Sciatic nerve (tissue), 2 donors: ENCODE measurements around the gene TAF1D. TPM values are rescaled to one million over a fixed set of nuclear protein-coding genes. Genes with fewer than 3 reads are reported as not detected.
"Not testable (repeated sequence)": the region's sequence is repeated elsewhere in the genome, so short reads cannot be mapped to it uniquely, and the experiment has no call there.

Experiments
- ATAC-seq: fragments of 200-7000 bp; cut with Tn5 transposase; one replicate; pipeline ENCODE4 v1.9.1; 2020; ENCODE audit warnings: mild to moderate bottlenecking, moderate library complexity
- DNase-seq: peaks from one replicate; pipeline ENCODE4 v3.0.0-alpha.2; 2020; ENCODE audit warnings: low spot score
- intact Hi-C: fragments of 100-400 bp; cut with DNase I; formaldehyde crosslinking; loops from one replicate; pipeline ENCODE4 v1.14.2; 2022
- total RNA-seq: library from RNA; stranded (reverse); fragmentation: NEBNext Ultra II Directional; extraction: Animal tissue kit (Norgen Biotek cat#: 25700); gene quantifications from one replicate; pipeline ENCODE4 v1.2.1, GENCODE V29; 2021
- donor health status: DM: no; HTN: no; CAD: no.
- donor health status: DM: no; HTN: no; CAD: no.

The TAF1D gene
- total RNA-seq, 1 donor from 2014 or later, result 121 TPM

- no peak for ATAC-seq
- DNase-seq, result no peak
- intact Hi-C loops, result no loop called here
Observed at GRCh38 chr11:93756748-93757147, 15.5 kb upstream of the TAF1D start.

- intact Hi-C loops, result no loop called here
- no peak for ATAC-seq
- no peak for DNase-seq
Observed at GRCh38 chr11:93753241-93753640, 11.9 kb upstream of the TAF1D start.

- ATAC-seq (no peak), DNase-seq (no peak)
- intact Hi-C loops, result no loop called here
Observed at GRCh38 chr11:93751001-93751400, 9.7 kb upstream of the TAF1D start.

GRCh38 chr11:93747122-93747521 lies 5.8 kb upstream of the TAF1D start:
- ATAC-seq (no peak), DNase-seq (no peak)
- intact Hi-C loops, result no loop called here

- intact Hi-C loops, result no loop called here
- DNase-seq, result no peak
- ATAC-seq, result no peak
Observed at GRCh38 chr11:93746101-93746500, 4.8 kb upstream of the TAF1D start.

- intact Hi-C loops, ATAC-seq, DNase-seq: not testable (repeated sequence)
Observed at GRCh38 chr11:93745005-93745755, 3.9 kb upstream of the TAF1D start.

GRCh38 chr11:93744669-93745004 lies 3.3 kb upstream of the TAF1D start:
- intact Hi-C loops, result no loop called here

GRCh38 chr11:93743291-93743690 lies 2.0 kb upstream of the TAF1D start:
- DNase-seq (no peak), ATAC-seq (no peak)
- intact Hi-C loops, result no loop called here

More at GRCh38 chr11:93744669-93745004, 3.3 kb upstream of the TAF1D start:
- ATAC-seq (no peak), DNase-seq (no peak)

GRCh38 chr11:93741882-93742226 lies 559 bp upstream of the TAF1D start:
- intact Hi-C loops, result no loop called here
- DNase-seq (no peak), ATAC-seq (peak; percentile 44)

- intact Hi-C loops, result no loop called here
- DNase-seq (peak; percentile 71), ATAC-seq (peak; percentile 77)
Observed at GRCh38 chr11:93740730-93741093, 583 bp downstream of the TAF1D start.

- intact Hi-C loops, result no loop called here
- ATAC-seq (no peak), DNase-seq (no peak)
Observed at GRCh38 chr11:93740031-93740729, 1.1 kb downstream of the TAF1D start.

GRCh38 chr11:93738647-93739081 lies 2.6 kb downstream of the TAF1D start:
- ATAC-seq (no peak), DNase-seq (no peak)
- intact Hi-C loops, result no loop called here

- DNase-seq, result no peak
- intact Hi-C loops, result no loop called here
- ATAC-seq, result no peak
Observed at GRCh38 chr11:93737904-93738612, 3.2 kb downstream of the TAF1D start.

GRCh38 chr11:93736129-93736528 lies 5.2 kb downstream of the TAF1D start:
- DNase-seq (no peak), ATAC-seq (no peak)
- intact Hi-C loops, result no loop called here

GRCh38 chr11:93735627-93736026 lies 5.7 kb downstream of the TAF1D start:
- intact Hi-C loops, result no loop called here
- DNase-seq (no peak), ATAC-seq (no peak)

GRCh38 chr11:93734427-93735222 lies 6.7 kb downstream of the TAF1D start:
- ATAC-seq (no peak), DNase-seq (no peak)
- intact Hi-C loops, result no loop called here

GRCh38 chr11:93733474-93733873 lies 7.8 kb downstream of the TAF1D start:
- ATAC-seq (no peak), DNase-seq (no peak)
- intact Hi-C loops, result no loop called here

GRCh38 chr11:93732237-93732892 lies 8.9 kb downstream of the TAF1D start:
- intact Hi-C loops, result no loop called here
- no peak for ATAC-seq
- no peak for DNase-seq
